GM12801 (cell line): Measurements from ENCODE around the gene ZNF536.

Experiments used
- TF ChIP-seq, protein P1 (sequence below): IDR thresholded peaks from one replicate; pipeline ENCODE4 v1.5.1; 2011; ENCODE audit warnings: control low read depth; ENCODE audit not compliant: insufficient read length; ENCODE audit errors: extremely low read depth

Gene ZNF536

DNA sequence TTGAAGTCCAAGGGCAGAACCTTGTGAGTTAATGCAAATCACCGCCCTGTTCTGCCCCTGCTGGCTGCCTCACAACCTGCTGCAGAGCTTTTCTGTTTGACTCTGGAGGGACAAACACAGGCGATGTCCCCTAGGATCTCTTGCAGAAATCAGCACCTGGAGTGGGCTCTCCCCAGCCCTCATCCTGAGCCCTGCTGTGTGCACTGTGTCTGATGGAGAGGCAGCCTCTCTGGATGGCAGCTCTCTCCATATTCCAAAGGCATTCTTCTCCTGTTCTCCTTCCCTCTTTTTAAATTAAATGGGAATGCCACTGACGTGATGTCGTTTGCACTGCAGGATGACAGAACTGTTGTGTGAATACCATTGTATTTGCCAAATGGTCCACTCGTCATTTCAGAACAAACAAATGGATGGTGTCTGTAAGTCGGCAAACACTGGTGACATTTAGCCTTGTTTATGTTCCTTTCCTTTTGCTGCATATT, 184.1 kb downstream of the ZNF536 start:
- TF ChIP-seq, protein P1, sequence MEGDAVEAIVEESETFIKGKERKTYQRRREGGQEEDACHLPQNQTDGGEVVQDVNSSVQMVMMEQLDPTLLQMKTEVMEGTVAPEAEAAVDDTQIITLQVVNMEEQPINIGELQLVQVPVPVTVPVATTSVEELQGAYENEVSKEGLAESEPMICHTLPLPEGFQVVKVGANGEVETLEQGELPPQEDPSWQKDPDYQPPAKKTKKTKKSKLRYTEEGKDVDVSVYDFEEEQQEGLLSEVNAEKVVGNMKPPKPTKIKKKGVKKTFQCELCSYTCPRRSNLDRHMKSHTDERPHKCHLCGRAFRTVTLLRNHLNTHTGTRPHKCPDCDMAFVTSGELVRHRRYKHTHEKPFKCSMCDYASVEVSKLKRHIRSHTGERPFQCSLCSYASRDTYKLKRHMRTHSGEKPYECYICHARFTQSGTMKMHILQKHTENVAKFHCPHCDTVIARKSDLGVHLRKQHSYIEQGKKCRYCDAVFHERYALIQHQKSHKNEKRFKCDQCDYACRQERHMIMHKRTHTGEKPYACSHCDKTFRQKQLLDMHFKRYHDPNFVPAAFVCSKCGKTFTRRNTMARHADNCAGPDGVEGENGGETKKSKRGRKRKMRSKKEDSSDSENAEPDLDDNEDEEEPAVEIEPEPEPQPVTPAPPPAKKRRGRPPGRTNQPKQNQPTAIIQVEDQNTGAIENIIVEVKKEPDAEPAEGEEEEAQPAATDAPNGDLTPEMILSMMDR, result no peak

DNA sequence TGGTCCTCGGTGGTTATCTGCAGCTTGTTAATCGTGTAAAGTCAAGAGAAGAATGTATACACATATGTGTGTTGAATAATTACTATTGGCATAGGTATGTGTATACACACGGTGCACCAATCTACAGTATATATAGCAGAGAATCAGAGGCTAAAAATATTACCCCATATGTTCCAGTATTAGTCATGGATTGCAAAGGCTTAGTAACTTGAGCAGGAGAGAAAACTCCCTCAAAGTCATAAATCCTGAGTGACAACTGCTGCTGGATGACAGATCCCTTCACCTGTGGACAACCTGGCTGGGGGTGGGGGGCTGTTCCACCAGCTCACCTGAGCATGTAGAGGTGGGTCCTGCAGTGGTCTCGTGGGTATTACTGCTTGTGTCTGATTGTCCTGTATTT, 185.0 kb downstream of the ZNF536 start:
- TF ChIP-seq, protein P1, result no peak

DNA sequence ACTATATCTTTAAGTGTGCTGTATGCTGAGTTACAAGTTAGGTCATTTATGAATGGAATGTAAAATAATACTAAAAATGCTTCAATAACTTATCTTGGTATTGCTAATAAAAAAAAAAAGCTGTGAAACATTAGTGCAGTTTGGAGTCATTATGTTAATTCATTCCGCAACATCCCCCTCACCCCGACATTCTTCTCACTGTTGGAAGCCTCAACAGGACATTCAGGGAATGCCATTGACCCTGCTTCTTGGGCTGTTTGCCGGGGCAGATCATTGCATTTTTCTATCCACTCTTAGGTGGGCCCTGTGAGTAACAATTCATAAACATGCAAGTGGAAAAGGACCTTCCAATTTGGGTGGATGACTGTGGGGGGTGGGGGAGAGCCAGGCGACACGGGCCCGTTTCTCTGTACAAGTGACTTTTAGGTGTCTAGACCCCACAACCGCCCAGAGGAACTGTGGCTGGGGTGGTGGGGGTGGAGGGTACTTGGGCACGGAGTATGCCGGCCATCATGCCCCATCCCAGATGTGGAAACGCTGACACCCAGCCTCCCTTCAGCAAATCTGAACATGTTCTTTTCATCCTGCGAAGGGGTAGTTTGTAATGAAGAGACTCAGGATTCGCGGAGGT, 185.9 kb downstream of the ZNF536 start:
- TF ChIP-seq, protein P1, result no peak

DNA sequence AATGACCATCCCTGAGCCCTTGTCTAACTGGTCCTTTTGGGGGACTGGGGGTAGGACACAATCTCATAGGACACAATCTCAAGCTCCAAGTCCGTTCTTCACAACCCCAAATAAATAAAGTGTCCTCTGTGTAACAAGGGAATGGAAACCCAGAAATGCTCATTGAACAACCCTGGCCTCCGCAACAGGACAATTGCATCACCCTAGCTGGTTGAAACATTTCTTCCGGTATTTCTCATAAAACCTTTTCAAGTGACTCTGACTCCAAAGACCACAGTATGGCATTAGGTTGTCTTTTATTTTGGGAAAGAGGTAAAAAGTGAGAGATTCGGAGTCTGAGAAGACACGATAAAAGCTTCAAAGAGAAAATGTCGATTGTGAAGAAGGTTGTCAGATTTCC, 186.6 kb downstream of the ZNF536 start:
- TF ChIP-seq, protein P1, result no peak

DNA sequence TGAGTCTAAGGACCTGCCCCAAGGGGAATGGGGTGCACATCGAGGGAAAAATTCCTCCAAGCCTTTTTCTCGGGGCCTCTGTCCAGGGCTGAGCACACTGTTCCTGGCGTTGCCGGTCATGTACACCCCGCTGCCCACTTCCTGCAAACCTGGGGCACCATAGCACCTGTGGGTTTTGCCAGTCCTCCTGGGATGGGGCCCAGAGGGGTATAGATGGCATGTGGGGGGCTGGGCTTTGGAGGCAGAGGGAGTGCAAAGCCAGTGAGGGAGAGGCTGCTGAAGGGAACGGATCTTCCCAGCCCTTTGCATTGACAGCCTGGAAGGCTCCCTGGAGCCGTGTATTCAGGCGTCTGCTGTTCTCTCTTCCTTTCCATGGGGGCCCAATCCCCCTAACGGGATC, 187.3 kb downstream of the ZNF536 start:
- TF ChIP-seq, protein P1, result no peak

DNA sequence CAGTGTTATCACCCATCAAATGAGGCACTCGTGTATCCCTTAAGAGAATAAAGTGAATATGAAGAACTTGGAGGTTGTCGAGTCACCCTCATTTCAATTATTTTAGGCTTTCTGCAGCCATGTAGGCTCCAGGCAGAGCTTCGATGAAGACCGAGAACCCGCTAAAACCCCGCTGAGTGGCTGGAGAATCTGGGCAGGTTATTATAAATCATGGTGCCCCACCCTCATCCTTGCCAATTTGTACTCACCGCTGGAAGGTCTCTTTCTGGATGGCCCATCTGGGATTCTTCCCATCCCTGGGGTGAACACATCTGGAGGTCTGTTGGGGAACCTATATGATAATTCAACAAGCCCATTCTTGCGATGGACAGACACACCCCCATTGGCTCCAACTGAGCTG, 190.8 kb downstream of the ZNF536 start:
- TF ChIP-seq, protein P1, result no peak

DNA sequence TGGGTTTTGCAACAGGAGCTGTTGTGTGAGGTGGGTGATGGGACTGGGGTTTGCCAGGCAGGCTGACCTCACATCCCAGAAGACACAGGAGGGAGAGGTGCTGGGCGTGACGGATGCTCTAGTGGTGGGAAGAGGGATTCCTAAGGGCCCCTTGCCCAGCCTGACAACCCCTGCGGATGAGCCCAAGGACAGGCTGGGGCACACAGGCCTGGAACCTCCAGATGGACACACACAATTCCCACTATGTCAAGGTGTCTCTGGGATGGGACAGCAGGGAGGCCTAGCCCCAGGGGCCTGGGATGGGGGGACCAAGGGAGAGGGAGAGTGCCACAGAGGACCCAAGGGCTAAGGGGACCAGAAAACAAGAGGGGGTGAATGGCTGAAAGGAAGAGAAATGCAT, 191.5 kb downstream of the ZNF536 start:
- TF ChIP-seq, protein P1, result no peak

DNA sequence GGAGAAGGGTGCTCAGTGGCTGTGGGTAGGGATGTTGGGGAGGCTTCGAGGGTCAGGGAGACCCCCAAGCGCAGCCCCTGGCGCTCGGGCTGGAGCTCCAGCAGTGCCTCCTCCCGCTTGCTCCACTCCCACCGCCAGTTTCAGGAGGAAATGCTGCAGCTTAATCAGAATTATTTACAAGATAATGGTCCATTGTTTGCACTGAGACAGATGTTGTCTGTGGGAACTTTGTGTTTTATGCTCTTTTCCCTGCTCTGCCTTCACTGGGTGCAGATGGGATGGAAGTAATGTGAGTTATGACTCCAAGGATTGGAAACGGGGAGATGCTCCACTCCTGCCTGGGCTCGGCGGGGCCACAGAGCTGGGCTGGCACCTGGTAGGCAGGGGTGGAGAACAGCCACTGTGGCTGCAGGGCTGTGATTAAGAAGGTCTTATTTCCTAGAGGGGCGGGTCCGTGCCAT, 192.4 kb downstream of the ZNF536 start:
- TF ChIP-seq, protein P1, result no peak
